RWPE2 (cell line): ENCODE measurements around the gene FLT4.
"Not testable (repeated sequence)": the region's sequence is repeated elsewhere in the genome, so short reads cannot be mapped to it uniquely, and the experiment has no call there.

Experiments
- ATAC-seq: fragments of 200-7000 bp; cut with Tn5 transposase; 3 replicates; pipeline ENCODE4 v1.9.1; 2021; ENCODE audit warnings: low read depth
- DNase-seq: peaks from one replicate; pipeline ENCODE4 v3.0.0-alpha.2; 2020; ENCODE audit warnings: low spot score
- H3K27ac ChIP-seq: fragments of 450-650 bp; 2 replicates; pipeline ENCODE4 v1.5.1; 2017; ENCODE audit warnings: mild to moderate bottlenecking; ENCODE audit not compliant: poor library complexity, severe bottlenecking
- H3K27me3 ChIP-seq: fragments of 250-450 bp; sonication (Bioruptor Pico); 2 replicates; pipeline ENCODE4 v1.5.1; 2021; ENCODE audit warnings: mild to moderate bottlenecking, moderate library complexity; ENCODE audit not compliant: insufficient read depth, poor library complexity, severe bottlenecking
- H3K36me3 ChIP-seq: fragments of 250-450 bp; sonication (Bioruptor Pico); 2 replicates; pipeline ENCODE4 v1.5.1; 2020; ENCODE audit warnings: low read depth, mild to moderate bottlenecking, moderate library complexity
- H3K4me1 ChIP-seq: fragments of 250-450 bp; sonication (Bioruptor Pico); 2 replicates; pipeline ENCODE4 v1.5.1; 2021; ENCODE audit warnings: mild to moderate bottlenecking, moderate library complexity; ENCODE audit not compliant: insufficient read depth, poor library complexity, severe bottlenecking
- H3K4me3 ChIP-seq: fragments of 250-450 bp; sonication (Bioruptor Pico); 2 replicates; pipeline ENCODE4 v1.5.1; 2021; ENCODE audit warnings: mild to moderate bottlenecking, moderate library complexity; ENCODE audit not compliant: severe bottlenecking
- H3K9me3 ChIP-seq: fragments of 250-450 bp; sonication (Bioruptor Pico); 2 replicates; pipeline ENCODE4 v1.5.1; 2021; ENCODE audit warnings: mild to moderate bottlenecking, moderate library complexity; ENCODE audit not compliant: severe bottlenecking
- TF ChIP-seq, protein P1 (sequence below): fragments of 450-650 bp; IDR thresholded peaks from one replicate; pipeline ENCODE4 v1.5.1; 2017; ENCODE audit warnings: mild to moderate bottlenecking, moderate library complexity; ENCODE audit not compliant: poor library complexity, severe bottlenecking

The FLT4 gene

DNA sequence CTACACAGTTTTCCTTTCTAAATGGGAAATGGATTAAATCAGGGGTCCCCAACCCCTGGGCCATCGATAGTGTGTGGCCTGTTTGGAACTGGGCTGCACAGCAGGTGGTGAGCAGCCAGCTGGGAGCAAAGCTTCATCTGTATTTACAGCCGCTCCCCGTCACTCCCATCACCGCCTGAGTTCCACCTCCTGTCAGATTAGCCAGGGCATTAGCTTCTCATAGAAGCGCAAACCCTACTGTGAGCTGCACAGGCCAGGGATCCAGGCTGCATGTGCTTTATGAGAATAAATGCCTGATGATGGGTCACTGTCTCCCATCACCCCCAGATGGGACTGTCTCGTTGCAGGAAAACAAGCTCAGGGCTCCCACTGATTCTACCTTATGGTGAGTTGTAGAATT, 41.2 kb upstream of the FLT4 start:
- no peaks in the 10 kb centered on the region for H3K9me3 ChIP-seq
- no peak overlapping the region for H3K27ac ChIP-seq
- H3K4me3 ChIP-seq: no peak overlapping the region
- TF ChIP-seq, protein P1, sequence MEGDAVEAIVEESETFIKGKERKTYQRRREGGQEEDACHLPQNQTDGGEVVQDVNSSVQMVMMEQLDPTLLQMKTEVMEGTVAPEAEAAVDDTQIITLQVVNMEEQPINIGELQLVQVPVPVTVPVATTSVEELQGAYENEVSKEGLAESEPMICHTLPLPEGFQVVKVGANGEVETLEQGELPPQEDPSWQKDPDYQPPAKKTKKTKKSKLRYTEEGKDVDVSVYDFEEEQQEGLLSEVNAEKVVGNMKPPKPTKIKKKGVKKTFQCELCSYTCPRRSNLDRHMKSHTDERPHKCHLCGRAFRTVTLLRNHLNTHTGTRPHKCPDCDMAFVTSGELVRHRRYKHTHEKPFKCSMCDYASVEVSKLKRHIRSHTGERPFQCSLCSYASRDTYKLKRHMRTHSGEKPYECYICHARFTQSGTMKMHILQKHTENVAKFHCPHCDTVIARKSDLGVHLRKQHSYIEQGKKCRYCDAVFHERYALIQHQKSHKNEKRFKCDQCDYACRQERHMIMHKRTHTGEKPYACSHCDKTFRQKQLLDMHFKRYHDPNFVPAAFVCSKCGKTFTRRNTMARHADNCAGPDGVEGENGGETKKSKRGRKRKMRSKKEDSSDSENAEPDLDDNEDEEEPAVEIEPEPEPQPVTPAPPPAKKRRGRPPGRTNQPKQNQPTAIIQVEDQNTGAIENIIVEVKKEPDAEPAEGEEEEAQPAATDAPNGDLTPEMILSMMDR: no peak
- H3K4me1 ChIP-seq: no peaks in the 10 kb centered on the region
- H3K27me3 ChIP-seq: peaks cover 83% of the 10 kb centered on the region
- no peak for ATAC-seq
- H3K36me3 ChIP-seq: no peaks in the 10 kb centered on the region
- DNase-seq: no peak

DNA sequence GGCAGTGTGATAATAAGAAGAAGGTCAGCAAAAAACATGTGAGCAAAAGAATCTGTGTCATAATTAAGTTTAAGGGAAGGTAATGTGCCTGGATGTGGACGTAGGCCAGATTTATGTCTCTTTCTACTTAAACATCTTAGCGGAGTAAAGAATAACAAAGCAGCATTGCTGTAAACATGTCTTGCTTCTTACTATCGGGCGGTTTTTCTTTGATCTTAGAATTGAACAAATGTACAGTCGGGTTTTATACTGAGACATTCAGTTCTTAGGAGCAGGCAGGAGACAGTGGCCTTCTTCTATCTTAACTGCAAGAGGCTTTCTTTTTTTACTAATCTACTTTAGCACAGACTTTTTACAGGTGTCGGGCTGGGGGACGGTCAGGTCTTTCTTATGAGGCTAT, 40.4 kb upstream of the FLT4 start:
- Histone ChIP-seq H3K4me3 (no peak overlapping the region), H3K27ac (no peak overlapping the region), H3K36me3 (no peaks in the 10 kb centered on the region), H3K9me3 (no peaks in the 10 kb centered on the region), H3K4me1 (no peaks in the 10 kb centered on the region), H3K27me3 (peaks cover 90% of the 10 kb centered on the region)
- TF ChIP-seq, protein P1: no peak
- no peak for DNase-seq
- no peak for ATAC-seq

DNA sequence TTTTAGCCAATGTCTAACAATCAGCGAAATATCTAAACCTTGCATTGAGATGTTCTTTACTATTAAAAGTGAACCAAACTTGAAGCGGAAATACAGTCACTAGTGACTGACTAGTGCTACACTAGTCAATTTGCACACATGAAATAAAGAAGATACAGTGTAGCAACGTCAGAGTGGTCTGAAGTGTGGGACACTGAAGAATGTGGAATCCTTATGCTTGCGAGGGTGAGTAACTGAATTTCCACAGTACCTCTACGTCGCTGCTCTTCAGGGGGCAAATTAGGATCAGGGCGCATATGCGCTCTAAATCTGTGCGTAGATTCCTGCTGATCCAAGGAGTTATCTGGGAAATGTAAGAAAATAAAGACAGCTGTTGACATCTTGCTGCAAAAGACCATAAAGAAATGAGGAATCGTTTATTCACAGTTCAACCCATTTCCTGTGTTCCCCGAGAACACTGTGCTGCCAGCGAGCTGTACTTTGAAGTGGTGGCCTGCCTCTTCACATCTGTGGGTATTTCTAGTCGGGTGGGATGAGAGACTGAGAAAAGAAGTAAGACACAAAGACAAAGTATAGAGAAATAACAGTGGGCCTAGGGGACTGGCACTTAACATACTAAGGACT, 39.8 kb upstream of the FLT4 start:
- H3K9me3 ChIP-seq: no peaks in the 10 kb centered on the region
- H3K36me3 ChIP-seq: no peaks in the 10 kb centered on the region
- ATAC-seq (no peak), DNase-seq (no peak)
- TF ChIP-seq, protein P1: no peak
- no peak overlapping the region for H3K27ac ChIP-seq
- H3K4me1 ChIP-seq: no peaks in the 10 kb centered on the region
- H3K27me3 ChIP-seq: peaks cover 90% of the 10 kb centered on the region
- H3K4me3 ChIP-seq: no peak overlapping the region

DNA sequence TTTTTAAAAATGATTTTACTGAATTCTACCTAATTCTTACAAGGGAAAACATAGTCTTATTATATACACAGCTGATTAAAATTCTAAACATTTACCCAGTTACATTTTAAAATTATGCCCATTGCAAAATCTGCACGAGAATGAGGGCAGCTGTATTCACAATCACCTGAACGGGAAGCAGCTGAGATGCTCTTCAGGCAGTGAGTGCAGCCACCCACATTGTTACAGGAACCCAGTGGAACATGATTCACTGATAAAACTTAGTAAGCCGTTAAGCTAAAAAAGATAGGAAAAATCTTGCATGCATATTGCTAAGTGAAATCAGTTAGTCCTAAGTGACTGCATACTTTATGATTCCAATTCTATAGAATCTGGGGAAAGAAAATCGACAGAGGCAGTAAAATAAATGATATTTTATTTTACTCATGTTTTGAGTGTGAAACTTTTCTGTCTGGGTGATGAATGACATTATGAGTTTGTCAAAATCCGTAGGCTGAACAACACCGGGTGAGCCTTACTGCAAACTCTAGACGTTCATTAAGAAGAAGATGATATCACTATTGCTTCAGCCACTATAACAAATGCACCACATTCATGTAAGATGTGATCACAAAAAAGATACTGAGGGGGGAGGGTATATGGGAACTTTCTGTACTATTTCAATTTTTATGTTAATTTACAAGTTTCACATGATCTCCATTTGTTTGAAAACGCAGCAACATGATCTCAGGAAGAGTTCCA, 39.1 kb upstream of the FLT4 start:
- Histone ChIP-seq H3K9me3 (no peaks in the 10 kb centered on the region), H3K27ac (no peak overlapping the region), H3K4me3 (no peak overlapping the region), H3K36me3 (no peaks in the 10 kb centered on the region), H3K4me1 (no peaks in the 10 kb centered on the region), H3K27me3 (peaks cover 90% of the 10 kb centered on the region)
- ATAC-seq (no peak), DNase-seq (no peak)
- TF ChIP-seq, protein P1: no peak

DNA sequence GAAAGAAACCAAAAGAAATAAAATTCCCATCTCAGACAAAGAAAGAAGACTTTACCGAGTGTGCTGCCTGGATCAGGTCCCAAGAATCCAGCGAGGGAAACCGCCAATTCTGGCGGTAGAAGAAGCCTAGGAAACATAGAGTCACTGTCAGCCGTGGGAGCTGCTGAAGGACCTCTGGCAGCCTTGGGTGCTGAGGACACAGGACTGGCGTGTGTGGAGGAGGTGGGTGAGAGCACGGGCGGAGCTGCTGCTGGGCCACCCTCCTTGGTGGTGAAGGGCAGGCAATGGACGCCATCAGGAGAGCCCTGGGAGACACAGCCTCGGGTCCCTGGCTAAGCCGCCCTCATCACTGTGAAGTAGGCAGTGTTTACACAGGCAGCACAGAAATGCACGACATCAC, 37.4 kb upstream of the FLT4 start:
- DNase-seq, H3K9me3 ChIP-seq, H3K4me3 ChIP-seq, H3K27ac ChIP-seq, ATAC-seq, H3K4me1 ChIP-seq, H3K36me3 ChIP-seq: not testable (repeated sequence)
- peaks cover 82% of the 10 kb centered on the region for H3K27me3 ChIP-seq
